CD4-positive, CD25-positive, alpha-beta regulatory T cell (primary cell): ENCODE data around the gene PDSS2. TPM values are rescaled to one million over a fixed set of nuclear protein-coding genes. Genes with fewer than 3 reads are reported as not detected.

Experiments
- ATAC-seq, 2 donors: fragments of 150-1000 bp; cut with Tn5 transposase; one replicate each; pipeline ENCODE4 v1.10.0; 2021; ENCODE audit warnings: low read depth in 2 of 2, moderate number of reproducible peaks in 2 of 2, moderate library complexity in 1 of 2
- DNase-seq, 3 donors: peaks; one replicate each; pipeline versions ENCODE4 v3.0.0 to v3.0.0-alpha.2; 2012 to 2022; ENCODE audit warnings: mixed read lengths in 1 of 3
- H3K27ac ChIP-seq: one replicate; pipeline ENCODE4 v1.7.0; 2013; ENCODE audit warnings: mild to moderate bottlenecking, low read length; ENCODE audit not compliant: insufficient read depth, poor library complexity, severe bottlenecking
- H3K27me3 ChIP-seq: one replicate; pipeline ENCODE4 v1.7.0; 2013; ENCODE audit warnings: low read length; ENCODE audit not compliant: control insufficient read depth, insufficient read depth
- H3K36me3 ChIP-seq: one replicate; pipeline ENCODE4 v1.7.0; 2013; ENCODE audit warnings: mild to moderate bottlenecking, low read length, moderate library complexity; ENCODE audit not compliant: control insufficient read depth, insufficient read depth
- H3K4me1 ChIP-seq: 2 replicates; pipeline ENCODE4 v1.7.0; 2013; ENCODE audit warnings: mild to moderate bottlenecking, low read length; ENCODE audit not compliant: insufficient read depth, control insufficient read depth, poor library complexity, severe bottlenecking
- H3K4me3 ChIP-seq: one replicate; pipeline ENCODE4 v1.7.0; 2013; ENCODE audit warnings: low read depth, mild to moderate bottlenecking, low read length, moderate library complexity
- H3K9me3 ChIP-seq, 2 experiments: 1 replicate in 1 of 2; 2 replicates in 1 of 2; pipeline ENCODE4 v1.7.0; 2013; ENCODE audit warnings: low read length in 2 of 2, mild to moderate bottlenecking in 1 of 2, moderate library complexity in 1 of 2; ENCODE audit not compliant: control insufficient read depth in 2 of 2
- H3K27ac Mint-ChIP-seq, 3 donors: one replicate each; pipeline ENCODE4 v1.8.0; 2020 to 2022; ENCODE audit warnings: mild to moderate bottlenecking in 3 of 3, mixed read lengths in 3 of 3, moderate library complexity in 2 of 3
- H3K27me3 Mint-ChIP-seq: one replicate; pipeline ENCODE4 v1.8.0; 2022; ENCODE audit warnings: mild to moderate bottlenecking, mixed read lengths
- H3K36me3 Mint-ChIP-seq: one replicate; pipeline ENCODE4 v1.8.0; 2020; ENCODE audit warnings: mixed read lengths
- H3K4me1 Mint-ChIP-seq, 4 donors: one replicate each; pipeline ENCODE4 v1.8.0; 2020 to 2022; ENCODE audit warnings: mixed read lengths in 4 of 4, mild to moderate bottlenecking in 1 of 4
- H3K4me3 Mint-ChIP-seq, 4 donors: one replicate each; pipeline ENCODE4 v1.8.0; 2020 to 2022; ENCODE audit warnings: mild to moderate bottlenecking in 4 of 4, mixed read lengths in 4 of 4, moderate library complexity in 3 of 4
- H3K9me3 Mint-ChIP-seq, 7 donors: one replicate each; pipeline ENCODE4 v1.8.0; 2020 to 2022; ENCODE audit warnings: mixed read lengths in 7 of 7, mild to moderate bottlenecking in 3 of 7, moderate library complexity in 2 of 7
- polyA plus RNA-seq, 4 donors: library from polyadenylated mRNA; unstranded; fragments of 300-500 nt; fragmentation: Illumina TruSeq; gene quantifications; one replicate each; pipeline ENCODE4 v1.2.3, GENCODE V29; 2021
- total RNA-seq: library from RNA; stranded (reverse); gene quantifications from one replicate; pipeline ENCODE4 v1.2.3, GENCODE V29; 2022

The PDSS2 gene
- total and polyA plus RNA-seq, 5 donors from 2014 or later: 11.6 to 18.8 (median 15.1) TPM

- no peak overlapping the region for H3K4me3 ChIP-seq
- peaks cover 0 to 13% (median 3%) of the 10 kb centered on the region in 7 donors for H3K9me3 Mint-ChIP-seq
- no peak overlapping the region for H3K4me3 Mint-ChIP-seq
- H3K27ac Mint-ChIP-seq: no peak overlapping the region
- H3K27me3 ChIP-seq: no peaks in the 10 kb centered on the region
- no peaks in the 10 kb centered on the region for H3K4me1 ChIP-seq
- no peak for ATAC-seq
- H3K9me3 ChIP-seq: peaks cover 2 to 6% of the 10 kb centered on the region in 2 experiments
- DNase-seq: no peak
- peaks cover 0 to 5% (median 2%) of the 10 kb centered on the region in 4 donors for H3K4me1 Mint-ChIP-seq
- peaks cover 44% of the 10 kb centered on the region for H3K36me3 Mint-ChIP-seq
- no peak overlapping the region for H3K27ac ChIP-seq
- peaks cover 15% of the 10 kb centered on the region for H3K36me3 ChIP-seq
- H3K27me3 Mint-ChIP-seq: no peaks in the 10 kb centered on the region
Observed at GRCh38 chr6:107235007-107235406, 224.4 kb downstream of the PDSS2 start.

- H3K27ac Mint-ChIP-seq: no peak overlapping the region
- H3K4me3 Mint-ChIP-seq: no peak overlapping the region
- ATAC-seq: no peak
Observed at GRCh38 chr6:107231243-107231642, 228.1 kb downstream of the PDSS2 start.

DNA sequence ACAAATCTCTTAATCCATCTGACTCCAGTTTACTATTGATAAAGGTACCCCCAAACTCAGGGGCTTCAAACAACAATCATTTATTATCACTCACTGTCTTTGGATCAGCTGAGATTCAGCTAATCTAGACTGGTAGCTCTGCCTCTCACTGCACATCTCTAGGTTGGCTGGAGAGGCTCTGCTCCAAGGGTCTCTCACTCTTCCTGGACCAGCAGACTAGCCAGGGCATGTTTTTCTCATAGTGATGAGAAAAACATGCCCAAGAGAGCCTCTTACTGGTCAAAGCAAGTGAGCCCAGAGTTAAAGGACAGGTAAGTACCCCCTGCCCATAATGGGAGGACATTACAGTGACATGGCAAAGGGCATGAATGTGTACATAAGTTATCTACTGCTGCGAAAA lies 228.9 kb downstream of the PDSS2 start:
- H3K36me3 Mint-ChIP-seq: peaks cover 37% of the 10 kb centered on the region
- ATAC-seq: no peak

More at GRCh38 chr6:107231243-107231642, 228.1 kb downstream of the PDSS2 start:
- DNase-seq: no peak
- Histone ChIP-seq H3K4me3 (no peak overlapping the region), H3K27me3 (no peaks in the 10 kb centered on the region), H3K4me1 (no peaks in the 10 kb centered on the region), H3K36me3 (peaks cover 6% of the 10 kb centered on the region), H3K27ac (no peak overlapping the region), H3K9me3 (peaks cover 0 to 6% of the 10 kb centered on the region in 2 experiments)
- no peaks in the 10 kb centered on the region for H3K27me3 Mint-ChIP-seq
- peaks cover 43% of the 10 kb centered on the region for H3K36me3 Mint-ChIP-seq
- peaks cover 0 to 8% (median 3%) of the 10 kb centered on the region in 7 donors for H3K9me3 Mint-ChIP-seq
- peaks cover 0 to 5% (median 4%) of the 10 kb centered on the region in 4 donors for H3K4me1 Mint-ChIP-seq

GRCh38 chr6:107230024-107230423 lies 229.3 kb downstream of the PDSS2 start:
- Histone ChIP-seq H3K27me3 (no peaks in the 10 kb centered on the region), H3K4me3 (no peak overlapping the region), H3K27ac (no peak overlapping the region), H3K36me3 (no peaks in the 10 kb centered on the region), H3K4me1 (no peaks in the 10 kb centered on the region), H3K9me3 (no peaks in the 10 kb centered on the region)
- peaks cover 32% of the 10 kb centered on the region for H3K36me3 Mint-ChIP-seq
- H3K27ac Mint-ChIP-seq: no peak overlapping the region
- peaks cover 0 to 5% (median 4%) of the 10 kb centered on the region in 4 donors for H3K4me1 Mint-ChIP-seq
- H3K4me3 Mint-ChIP-seq: no peak overlapping the region
- ATAC-seq (no peak), DNase-seq (no peak)
- no peaks in the 10 kb centered on the region for H3K27me3 Mint-ChIP-seq
- H3K9me3 Mint-ChIP-seq: no peaks in the 10 kb centered on the region

More for the DNA sequence above, 228.9 kb downstream of the PDSS2 start:
- Histone ChIP-seq H3K4me3 (no peak overlapping the region), H3K4me1 (no peaks in the 10 kb centered on the region), H3K27ac (no peak overlapping the region), H3K9me3 (no peaks in the 10 kb centered on the region), H3K27me3 (no peaks in the 10 kb centered on the region), H3K36me3 (no peaks in the 10 kb centered on the region)
- Mint-ChIP-seq H3K4me1 (peaks cover 0 to 5% (median 4%) of the 10 kb centered on the region in 4 donors), H3K9me3 (peaks cover 0 to 2% (median 0%) of the 10 kb centered on the region in 7 donors), H3K27me3 (no peaks in the 10 kb centered on the region), H3K27ac (no peak overlapping the region), H3K4me3 (no peak overlapping the region)
- no peak for DNase-seq

- Mint-ChIP-seq H3K4me3 (no peak overlapping the region), H3K4me1 (peaks cover 0 to 5% (median 4%) of the 10 kb centered on the region in 4 donors), H3K9me3 (no peaks in the 10 kb centered on the region), H3K36me3 (peaks cover 36% of the 10 kb centered on the region), H3K27ac (no peak overlapping the region), H3K27me3 (no peaks in the 10 kb centered on the region)
- no peaks in the 10 kb centered on the region for H3K4me1 ChIP-seq
- no peaks in the 10 kb centered on the region for H3K36me3 ChIP-seq
- ATAC-seq (no peak), DNase-seq (no peak)
- no peaks in the 10 kb centered on the region for H3K9me3 ChIP-seq
- no peak overlapping the region for H3K27ac ChIP-seq
- H3K4me3 ChIP-seq: no peak overlapping the region
- no peaks in the 10 kb centered on the region for H3K27me3 ChIP-seq
Observed at GRCh38 chr6:107228754-107229153, 230.6 kb downstream of the PDSS2 start.

DNA sequence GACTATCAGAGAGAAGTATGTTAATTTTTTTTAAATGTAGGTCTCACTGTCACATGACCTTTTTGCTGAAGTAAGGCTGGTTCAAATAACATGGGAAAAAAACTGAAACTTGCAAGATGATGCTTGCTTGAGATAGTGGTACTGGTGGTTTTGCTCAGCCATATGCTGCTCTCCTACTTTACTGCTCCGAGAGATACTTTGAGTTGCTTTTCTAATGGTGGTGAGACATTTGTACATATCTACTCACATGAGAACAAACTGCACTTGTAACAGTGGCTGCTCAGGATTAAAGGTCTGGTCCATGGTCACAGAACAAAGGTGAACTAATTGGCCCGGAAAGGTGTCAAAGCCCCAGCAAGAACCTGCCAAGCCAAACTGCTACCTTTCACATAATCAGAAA lies 237.8 kb downstream of the PDSS2 start:
- Mint-ChIP-seq H3K4me1 (peaks cover 0 to 11% (median 3%) of the 10 kb centered on the region in 4 donors), H3K27ac (no peak overlapping the region), H3K9me3 (no peaks in the 10 kb centered on the region), H3K36me3 (peaks cover 14% of the 10 kb centered on the region), H3K27me3 (no peaks in the 10 kb centered on the region), H3K4me3 (no peak overlapping the region)
- H3K27me3 ChIP-seq: no peaks in the 10 kb centered on the region
- H3K4me3 ChIP-seq: no peak overlapping the region
- H3K36me3 ChIP-seq: no peaks in the 10 kb centered on the region
- no peaks in the 10 kb centered on the region for H3K4me1 ChIP-seq
- no peak for DNase-seq
- H3K9me3 ChIP-seq: no peaks in the 10 kb centered on the region
- H3K27ac ChIP-seq: no peak overlapping the region
- no peak for ATAC-seq

DNA sequence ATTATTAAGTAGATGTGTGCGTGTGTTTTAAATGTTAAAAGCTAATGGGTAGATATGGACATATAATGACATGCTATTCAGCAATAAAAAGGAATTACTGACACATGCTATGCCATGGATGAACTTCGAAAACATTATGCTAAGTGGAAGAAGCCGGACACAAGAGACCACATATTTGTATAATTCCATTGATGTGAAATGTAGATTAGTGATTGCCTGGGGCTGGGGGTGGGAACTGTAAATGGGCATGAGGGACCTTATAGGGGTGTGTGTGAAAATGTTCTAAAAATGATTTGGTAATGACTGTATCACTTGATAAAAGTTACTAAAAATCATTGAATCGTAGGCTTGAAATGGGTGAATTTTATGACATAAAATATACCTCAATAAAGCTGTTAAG lies 239.5 kb downstream of the PDSS2 start:
- no peaks in the 10 kb centered on the region for H3K27me3 Mint-ChIP-seq
- H3K36me3 Mint-ChIP-seq: peaks cover 9% of the 10 kb centered on the region
- Histone ChIP-seq H3K27ac (no peak overlapping the region), H3K9me3 (no peaks in the 10 kb centered on the region), H3K36me3 (no peaks in the 10 kb centered on the region), H3K4me1 (no peaks in the 10 kb centered on the region), H3K27me3 (no peaks in the 10 kb centered on the region), H3K4me3 (no peak overlapping the region)
- H3K27ac Mint-ChIP-seq: no peak overlapping the region
- H3K4me1 Mint-ChIP-seq: peaks cover 0 to 13% (median 3%) of the 10 kb centered on the region in 4 donors
- ATAC-seq (no peak), DNase-seq (no peak)
- no peaks in the 10 kb centered on the region for H3K9me3 Mint-ChIP-seq
- no peak overlapping the region for H3K4me3 Mint-ChIP-seq

GRCh38 chr6:107218142-107218541 lies 241.2 kb downstream of the PDSS2 start:
- DNase-seq (no peak), ATAC-seq (no peak)
- no peak overlapping the region for H3K4me3 ChIP-seq
- no peaks in the 10 kb centered on the region for H3K36me3 Mint-ChIP-seq
- H3K9me3 ChIP-seq: no peaks in the 10 kb centered on the region
- no peaks in the 10 kb centered on the region for H3K27me3 Mint-ChIP-seq
- no peaks in the 10 kb centered on the region for H3K9me3 Mint-ChIP-seq
- no peaks in the 10 kb centered on the region for H3K27me3 ChIP-seq
- H3K4me3 Mint-ChIP-seq: no peak overlapping the region
- no peak overlapping the region for H3K27ac ChIP-seq
- H3K27ac Mint-ChIP-seq: peak overlapping the region in 1 of 3 donors; percentile 30
- H3K4me1 ChIP-seq: no peaks in the 10 kb centered on the region
- H3K4me1 Mint-ChIP-seq: peaks cover 0 to 13% (median 3%) of the 10 kb centered on the region in 4 donors
- H3K36me3 ChIP-seq: no peaks in the 10 kb centered on the region
